Activated T-cell treated with anti-CD3 and anti-CD28 coated beads, Interleukin-2, amount 50 U/mL, for 48 hours (primary cell): ENCODE results near the gene ADAMTS6.
"Not testable (repeated sequence)": the region's sequence is repeated elsewhere in the genome, so short reads cannot be mapped to it uniquely, and the experiment has no call there.

ENCODE experiments used
- DNase-seq, 2 experiments: peaks; one replicate each; pipeline ENCODE4 v3.0.0-alpha.2; 2020

Gene ADAMTS6

DNA sequence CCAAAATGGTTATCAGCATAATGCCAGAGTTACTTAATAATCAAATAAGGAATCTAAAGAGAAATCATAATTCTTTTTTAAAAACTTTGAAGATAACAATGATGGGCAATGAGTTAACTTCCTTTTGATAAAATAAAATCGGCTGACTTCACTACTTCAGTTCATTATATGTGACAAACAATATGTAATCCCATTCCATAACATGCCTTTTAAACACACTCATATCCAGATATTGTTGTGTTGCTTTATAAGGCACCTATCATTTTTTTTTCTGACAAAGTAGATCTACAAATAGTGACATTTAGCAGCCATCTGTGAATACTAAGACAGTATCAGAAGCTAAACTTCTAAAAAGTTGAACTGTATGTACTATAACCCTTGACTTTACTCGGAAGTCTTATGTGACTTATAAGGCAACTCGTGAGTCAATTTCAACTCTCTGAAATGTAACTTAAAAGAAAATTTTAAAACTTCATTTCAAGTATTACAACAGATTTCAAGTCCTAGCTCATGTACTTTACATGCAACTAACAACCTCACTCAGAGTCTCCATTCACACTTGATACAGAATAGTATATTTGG is 7.5 kb downstream of the ADAMTS6 start:
- DNase-seq = no peak

DNA sequence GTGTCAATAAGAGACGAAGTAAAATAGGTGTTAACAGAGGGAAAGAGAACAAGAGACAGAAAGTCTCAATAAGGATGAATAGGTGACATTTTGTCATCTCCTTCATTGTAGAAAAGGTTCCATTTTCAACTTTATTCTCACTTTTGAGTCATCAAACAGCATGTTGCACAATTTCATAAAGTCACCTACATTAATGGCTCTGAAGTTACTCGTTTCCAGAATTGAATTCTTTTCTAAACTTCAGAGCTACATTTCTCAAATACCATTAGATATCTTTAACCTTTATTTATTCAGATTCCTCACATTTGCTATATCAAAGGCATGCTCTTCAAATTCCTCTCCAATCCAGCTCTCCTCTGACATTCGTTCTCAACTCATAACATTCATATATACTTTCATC is 13.1 kb downstream of the ADAMTS6 start:
- no peak for DNase-seq

GRCh38 chr5:65462139-65462705 is 19.5 kb downstream of the ADAMTS6 start:
- DNase-seq = no peak

DNA sequence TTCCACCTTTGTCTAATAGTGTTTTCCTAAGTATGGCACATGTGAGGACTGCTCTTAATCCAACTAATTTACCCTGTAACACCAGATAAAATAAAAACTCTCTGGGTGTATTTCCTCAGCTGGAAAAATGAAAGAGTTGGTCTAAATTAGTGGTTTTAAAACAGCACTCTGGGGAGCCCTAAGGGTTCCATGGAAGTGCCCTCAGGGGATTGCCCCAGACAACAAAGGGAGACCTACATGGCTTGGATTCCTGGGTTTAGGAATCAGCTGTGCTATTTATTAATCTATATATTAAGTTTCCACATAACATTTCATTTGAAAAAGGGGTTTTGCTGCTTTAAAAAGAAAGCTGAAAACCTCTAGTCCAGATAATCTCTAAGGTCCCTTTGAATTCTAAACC is 20.2 kb downstream of the ADAMTS6 start:
- no peak for DNase-seq

DNA sequence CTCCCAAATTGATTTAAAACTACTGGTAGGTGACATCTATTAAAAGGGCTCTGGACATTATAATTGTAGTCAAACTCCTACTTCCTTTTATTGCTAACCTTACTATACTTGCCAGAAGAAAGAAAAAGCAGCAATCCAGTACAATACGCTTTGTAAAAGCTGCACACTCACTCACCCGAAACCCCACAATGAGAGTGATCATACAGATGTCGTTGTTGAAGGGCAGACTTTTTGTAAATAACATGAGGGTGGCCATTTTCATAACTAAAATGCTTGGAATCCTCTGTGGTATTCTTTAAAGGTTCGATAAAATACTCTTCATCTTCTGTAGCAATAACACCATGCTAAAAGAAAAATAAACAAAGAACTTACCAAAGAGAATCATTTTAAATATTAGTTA is 21.7 kb downstream of the ADAMTS6 start:
- DNase-seq = no peak

DNA sequence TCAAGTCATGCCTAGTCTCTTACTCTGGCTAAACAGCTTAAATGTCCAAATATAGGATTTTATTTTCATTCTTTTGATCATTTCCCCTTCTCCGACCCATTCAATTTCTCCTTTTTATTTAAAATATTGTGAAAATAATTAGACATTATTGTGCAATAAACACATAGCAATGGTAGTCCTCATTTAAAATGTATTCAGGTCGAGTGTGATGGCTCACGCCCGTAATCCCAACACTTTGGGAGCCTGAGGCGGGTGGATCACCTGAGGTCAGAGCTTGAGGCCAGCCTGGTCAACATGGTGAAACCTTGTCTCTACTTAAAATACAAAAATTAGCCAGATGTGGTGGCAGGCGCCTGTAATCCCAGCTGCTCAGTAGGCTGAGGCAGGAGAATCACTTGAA is 26.7 kb downstream of the ADAMTS6 start:
- no peak for DNase-seq

- DNase-seq = no peak
These were observed 30.3 kb downstream of the ADAMTS6 start for GRCh38 chr5:65451436-65451835.

GRCh38 chr5:65446682-65447081 is 35.0 kb downstream of the ADAMTS6 start:
- no peak for DNase-seq

- DNase-seq = no peak
These were observed 39.9 kb downstream of the ADAMTS6 start for GRCh38 chr5:65441800-65442199.

- no peak for DNase-seq
These were observed 41.3 kb downstream of the ADAMTS6 start for GRCh38 chr5:65440456-65440855.

DNA sequence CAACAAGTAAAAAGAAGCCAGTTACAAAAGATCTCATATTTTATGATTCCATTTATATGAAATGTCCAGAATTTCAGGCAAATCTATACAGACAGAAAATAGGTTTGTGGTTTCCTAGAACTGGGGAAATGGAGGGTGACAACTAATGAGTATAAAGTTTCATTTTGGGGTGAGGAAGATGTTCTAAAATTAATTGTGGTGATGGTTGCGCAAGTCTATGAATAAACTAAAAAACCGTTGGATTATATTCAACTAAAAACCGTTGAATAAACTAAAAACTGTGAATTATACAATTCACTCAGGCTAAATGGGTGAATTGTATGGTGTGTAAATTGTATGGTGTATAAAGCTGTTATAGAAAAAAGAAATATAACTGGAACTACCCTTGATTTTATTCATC is 47.6 kb downstream of the ADAMTS6 start:
- DNase-seq = no peak

- DNase-seq = no peak
These were observed 55.1 kb downstream of the ADAMTS6 start for GRCh38 chr5:65426656-65427055.

DNA sequence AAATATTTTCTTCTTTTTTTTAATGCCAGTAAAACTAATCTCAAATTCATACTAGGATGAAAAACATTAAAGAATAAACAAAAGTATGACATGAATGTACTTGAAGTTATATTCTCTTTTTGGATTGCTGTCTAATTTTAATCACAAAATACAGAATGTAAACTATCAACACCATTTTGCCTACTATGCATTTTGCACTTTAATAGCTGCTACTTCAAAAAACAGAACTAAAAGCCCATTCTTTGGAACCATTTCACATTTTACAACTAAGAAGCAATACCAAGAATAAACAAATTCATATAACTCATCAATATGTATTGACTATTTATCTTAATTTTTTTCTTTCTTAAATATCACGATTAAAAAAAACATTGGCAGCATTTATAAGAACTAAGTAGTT is 58.1 kb downstream of the ADAMTS6 start:
- no peak for DNase-seq

DNA sequence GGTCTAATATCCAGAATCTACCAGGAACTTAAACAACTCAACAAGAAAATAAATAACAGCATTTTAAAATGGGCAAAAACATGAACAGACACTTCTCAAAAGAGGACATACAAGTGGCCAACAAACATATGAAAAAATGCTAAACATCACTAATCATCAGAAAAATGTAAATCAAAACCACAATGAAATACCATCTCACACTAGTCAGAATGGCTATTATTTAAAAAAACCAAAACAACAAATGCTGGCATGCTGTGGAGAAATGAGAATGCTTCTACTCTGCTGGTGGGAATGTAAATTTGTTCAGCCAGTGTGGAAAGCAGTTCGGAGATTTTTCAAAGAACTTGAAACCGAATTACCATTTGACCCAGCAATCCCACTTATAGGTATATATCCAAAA is 63.1 kb downstream of the ADAMTS6 start:
- no peak for DNase-seq

GRCh38 chr5:65413822-65414221 is 67.9 kb downstream of the ADAMTS6 start:
- DNase-seq = no peak

DNA sequence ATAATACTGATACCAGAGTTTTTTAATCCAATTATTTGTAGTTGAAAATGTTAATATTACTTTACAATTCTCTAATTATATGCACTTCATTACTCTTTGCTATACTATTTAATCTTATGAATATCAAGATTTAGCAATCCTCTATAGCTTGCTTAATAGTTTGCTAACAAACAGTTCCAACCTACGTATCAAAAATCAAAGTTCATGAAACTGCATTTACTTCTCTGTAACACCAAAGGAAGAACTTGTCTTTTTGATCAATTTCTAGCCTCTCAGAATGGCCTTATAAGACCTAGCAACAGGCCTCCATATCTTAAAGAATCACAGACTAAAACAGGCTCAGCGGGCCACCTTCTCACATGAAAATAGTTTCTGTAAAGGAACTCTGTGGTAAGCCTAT is 68.9 kb downstream of the ADAMTS6 start:
- DNase-seq = no peak

- DNase-seq = no peak
These were observed 70.4 kb downstream of the ADAMTS6 start for GRCh38 chr5:65411356-65411755.

DNA sequence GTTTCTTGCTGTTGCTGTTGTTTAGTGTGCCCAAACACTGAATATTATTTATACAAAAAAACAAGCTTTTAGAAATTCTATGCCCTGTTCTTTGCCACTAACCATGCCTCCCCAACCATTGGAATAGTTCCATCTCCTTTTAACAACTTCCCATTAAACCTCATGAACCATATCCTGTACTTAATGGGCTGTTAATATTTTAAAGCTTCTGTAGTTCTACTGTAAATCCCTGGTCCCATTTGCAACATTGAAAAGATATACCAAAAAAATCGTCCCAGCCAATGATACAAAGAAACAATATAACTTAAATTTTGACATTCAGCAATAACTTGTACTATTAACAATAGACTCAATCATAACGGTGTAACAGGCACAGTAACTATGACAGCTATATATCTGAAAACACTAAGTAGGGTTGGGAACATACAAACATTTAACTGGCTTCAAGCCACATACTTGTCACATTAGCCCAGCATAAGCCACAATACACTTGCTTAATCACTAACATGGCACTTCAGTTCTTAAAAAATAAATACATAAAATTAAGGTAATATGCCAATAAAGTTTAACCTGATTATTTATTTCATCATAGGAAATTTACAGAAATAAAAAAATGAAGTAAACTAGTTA is 86.1 kb downstream of the ADAMTS6 start:
- DNase-seq = no peak

DNA sequence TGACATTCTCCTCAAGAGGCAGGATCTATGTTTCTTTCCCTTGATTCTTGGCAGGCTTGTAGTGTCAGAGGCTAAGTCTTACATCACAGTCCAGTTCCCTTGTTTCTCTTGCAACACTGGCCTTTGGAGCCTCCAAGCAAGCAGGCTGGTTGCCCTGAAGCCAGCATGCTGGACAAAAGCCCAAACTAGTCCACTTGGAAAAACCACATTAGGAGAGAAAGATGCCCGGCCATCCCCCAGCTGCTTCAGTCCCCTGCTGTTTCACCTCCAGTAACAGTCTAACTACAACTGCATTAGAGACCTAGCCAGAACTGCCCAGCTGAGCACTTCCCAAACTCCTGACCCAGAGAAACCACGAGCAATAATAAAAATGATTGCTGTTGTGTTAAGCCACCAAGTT is 87.6 kb downstream of the ADAMTS6 start:
- DNase-seq = no peak

DNA sequence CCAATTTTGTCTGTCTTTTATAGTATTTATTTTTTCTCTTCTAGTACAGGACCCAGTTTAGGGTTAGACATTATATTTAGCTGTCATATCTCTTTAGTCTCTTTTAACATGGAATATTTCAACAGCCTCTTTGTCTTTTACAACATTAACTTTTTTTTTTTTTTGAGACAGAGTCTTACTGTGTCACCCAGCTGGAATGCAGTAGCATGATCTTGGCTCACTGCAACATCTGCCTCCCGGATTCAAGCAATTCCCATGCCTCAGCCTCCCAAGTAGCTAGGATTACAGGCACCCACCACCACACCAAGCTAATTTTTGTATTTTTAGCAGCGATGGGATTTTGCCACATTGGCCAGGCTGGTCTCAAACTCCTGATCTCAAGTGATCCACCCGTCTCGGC is 90.1 kb downstream of the ADAMTS6 start:
- no peak for DNase-seq

DNA sequence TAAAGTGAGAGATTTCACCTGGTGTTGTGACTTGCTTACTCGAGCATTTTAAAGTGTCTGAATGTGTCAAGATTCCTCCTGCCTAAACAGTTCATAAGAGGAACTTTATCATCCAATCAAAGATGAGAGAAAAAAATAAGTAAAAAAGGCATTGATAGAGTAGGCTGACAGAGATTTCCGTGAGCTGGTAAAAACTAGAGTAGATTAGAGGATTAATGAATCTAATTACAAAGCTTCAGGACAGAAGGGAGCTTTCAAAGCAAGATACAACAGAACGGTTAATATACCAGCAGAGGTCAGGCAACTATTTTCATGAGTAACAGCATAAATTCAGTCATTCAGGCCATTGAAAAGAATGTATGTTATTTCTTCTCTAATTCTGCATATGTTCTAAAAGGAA is 91.5 kb downstream of the ADAMTS6 start:
- no peak for DNase-seq

GRCh38 chr5:65383859-65384258 is 97.9 kb downstream of the ADAMTS6 start:
- no peak for DNase-seq

DNA sequence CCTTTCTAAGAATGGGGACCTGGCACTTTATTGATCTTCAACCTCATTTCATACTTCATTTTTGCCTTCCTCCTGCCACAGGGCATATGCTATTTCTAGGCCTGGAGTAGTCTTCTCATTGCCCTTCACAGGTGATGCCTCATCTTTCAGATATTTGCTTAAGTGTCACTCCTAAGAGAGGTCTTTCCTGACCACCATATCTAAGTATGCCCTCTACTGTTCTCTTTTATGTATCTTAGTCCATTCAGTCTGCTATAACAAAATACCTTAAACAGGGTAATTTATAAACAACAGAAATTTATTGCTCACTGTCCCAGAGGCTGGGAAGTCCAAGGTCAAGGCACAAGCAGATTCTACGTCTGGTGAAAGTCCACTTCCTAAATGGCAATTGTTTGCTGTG is 99.1 kb downstream of the ADAMTS6 start:
- DNase-seq = no peak

DNA sequence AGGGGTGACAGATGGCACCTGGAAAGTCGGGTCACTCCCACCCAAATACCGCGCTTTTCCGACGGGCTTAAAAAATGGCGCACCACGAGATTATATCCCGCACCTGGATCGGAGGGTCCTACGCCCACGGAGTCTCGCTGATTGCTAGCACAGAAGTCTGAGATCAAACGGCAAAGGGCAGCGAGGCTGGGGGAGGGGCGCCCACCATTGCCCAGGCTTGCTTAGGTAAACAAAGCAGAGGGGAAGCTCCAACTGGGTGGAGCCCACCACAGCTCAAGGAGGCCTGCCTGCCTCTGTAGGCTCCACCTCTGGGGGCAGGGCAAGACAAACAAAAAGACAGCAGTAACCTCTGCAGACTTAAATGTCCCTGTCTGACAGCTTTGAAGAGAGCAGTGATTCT is 111.2 kb downstream of the ADAMTS6 start:
- not testable (repeated sequence) for DNase-seq

DNA sequence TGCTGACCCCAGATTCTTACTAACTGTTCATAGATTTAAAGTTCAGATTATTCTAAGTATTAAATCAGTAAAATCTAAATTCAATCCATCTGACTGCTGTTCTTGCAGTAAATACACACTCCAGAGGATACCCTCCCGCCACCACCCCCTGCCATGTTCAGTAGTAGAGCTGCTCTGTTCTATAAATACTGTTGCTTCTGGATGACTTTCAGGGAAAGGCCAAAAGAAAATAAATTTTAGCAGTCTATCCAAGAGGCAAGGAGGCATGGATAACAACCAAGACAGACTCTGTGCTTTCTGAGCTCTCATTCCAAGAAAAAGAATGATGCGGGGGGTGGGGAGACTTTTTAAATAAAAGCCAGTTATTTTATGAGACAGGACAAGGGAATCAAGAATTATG is 115.1 kb downstream of the ADAMTS6 start:
- no peak for DNase-seq
